Thoracic aorta (tissue), 2 donors: Measurements from ENCODE around the gene CDC42EP5. TPM values are rescaled to one million over a fixed set of nuclear protein-coding genes. Genes with fewer than 3 reads are reported as not detected.

ENCODE experiments used
- ATAC-seq: fragments of 150-250 bp; one replicate; pipeline ENCODE4 v1.8.0; 2017; ENCODE audit warnings: low read depth; ENCODE audit not compliant: insufficient number of reproducible peaks, low FRiP score
- DNase-seq: peaks from one replicate; pipeline ENCODE4 v3.0.0-alpha.2; 2020; ENCODE audit warnings: low spot score
- H3K27ac ChIP-seq, 2 donors: fragments of 200-600 bp; sonication (generic); 1 replicate in 1 of 2; 2 replicates in 1 of 2; pipeline ENCODE4 v1.5.1; 2016; ENCODE audit warnings: mild to moderate bottlenecking in 2 of 2, moderate library complexity in 2 of 2
- H3K27me3 ChIP-seq: fragments of 200-600 bp; sonication (generic); replicated peaks from 2 replicates; pipeline ENCODE4 v1.6.0; 2016; ENCODE audit warnings: mild to moderate bottlenecking; ENCODE audit not compliant: insufficient read depth
- H3K36me3 ChIP-seq: fragments of 200-600 bp; sonication (generic); one replicate; pipeline ENCODE4 v1.5.1; 2016
- H3K4me1 ChIP-seq, 2 donors: fragments of 200-600 bp; sonication (generic); 1 replicate in 1 of 2; 2 replicates in 1 of 2; pipeline versions ENCODE4 v1.5.1 to v1.6.0; 2016; ENCODE audit warnings: low read depth in 2 of 2, mild to moderate bottlenecking in 1 of 2; ENCODE audit not compliant: control insufficient read depth in 1 of 2
- H3K4me3 ChIP-seq: fragments of 200-600 bp; sonication (generic); 2 replicates; pipeline ENCODE4 v1.5.1; 2016; ENCODE audit warnings: mild to moderate bottlenecking
- H3K9me3 ChIP-seq: fragments of 200-600 bp; sonication (generic); 2 replicates; pipeline ENCODE4 v1.5.1; 2016
- CTCF ChIP-seq: fragments of 200-600 bp; sonication (generic); IDR thresholded peaks from one replicate; pipeline ENCODE4 v1.5.1; 2019; ENCODE audit warnings: antibody characterized with exemption
- total RNA-seq, 2 donors: library from RNA; depleted of rRNA; stranded (reverse); fragments of >200 nt; gene quantifications; one replicate each; pipeline versions ENCODE4 v1.1.0 to v1.2.3, GENCODE V29; 2016

The CDC42EP5 gene
- total RNA-seq, 2 donors from 2014 or later: 41.2 to 55.9 TPM

GRCh38 chr19:54428323-54429175, 44.5 kb downstream of the CDC42EP5 start:
- DNase-seq: no peak
- no peak overlapping the region for H3K27ac ChIP-seq

GRCh38 chr19:54427586-54427985, 45.5 kb downstream of the CDC42EP5 start:
- H3K27me3 ChIP-seq: peaks cover 5% of the 10 kb centered on the region
- H3K4me3 ChIP-seq: no peak overlapping the region
- DNase-seq (no peak), ATAC-seq (no peak)
- H3K4me1 ChIP-seq: peaks cover 0 to 7% of the 10 kb centered on the region in 2 donors
- no peaks in the 10 kb centered on the region for H3K36me3 ChIP-seq
- H3K9me3 ChIP-seq: no peaks in the 10 kb centered on the region
- no peak for TF ChIP-seq CTCF
- no peak overlapping the region for H3K27ac ChIP-seq

More at GRCh38 chr19:54428323-54429175, 44.5 kb downstream of the CDC42EP5 start:
- H3K4me1 ChIP-seq: peaks cover 0 to 7% of the 10 kb centered on the region in 2 donors
- H3K4me3 ChIP-seq: no peak overlapping the region
- H3K36me3 ChIP-seq: no peaks in the 10 kb centered on the region
- no peaks in the 10 kb centered on the region for H3K9me3 ChIP-seq
- no peak for ATAC-seq
- no peak for TF ChIP-seq CTCF
- H3K27me3 ChIP-seq: peaks cover 5% of the 10 kb centered on the region

- DNase-seq (no peak), ATAC-seq (no peak)
- Histone ChIP-seq H3K27ac (no peak overlapping the region), H3K27me3 (peaks cover 5% of the 10 kb centered on the region), H3K4me3 (no peak overlapping the region), H3K4me1 (peaks cover 0 to 7% of the 10 kb centered on the region in 2 donors), H3K36me3 (no peaks in the 10 kb centered on the region), H3K9me3 (no peaks in the 10 kb centered on the region)
- TF ChIP-seq CTCF: no peak
These were observed 46.7 kb downstream of the CDC42EP5 start for GRCh38 chr19:54426291-54426931.

GRCh38 chr19:54425382-54425723, 47.7 kb downstream of the CDC42EP5 start:
- peaks cover 5% of the 10 kb centered on the region for H3K27me3 ChIP-seq
- peaks cover 0 to 2% of the 10 kb centered on the region in 2 donors for H3K4me1 ChIP-seq
- no peak overlapping the region for H3K27ac ChIP-seq
- TF ChIP-seq CTCF: no peak
- no peak overlapping the region for H3K4me3 ChIP-seq
- H3K9me3 ChIP-seq: no peaks in the 10 kb centered on the region
- ATAC-seq (no peak), DNase-seq (no peak)
- H3K36me3 ChIP-seq: no peaks in the 10 kb centered on the region

- Histone ChIP-seq H3K9me3 (no peaks in the 10 kb centered on the region), H3K36me3 (no peaks in the 10 kb centered on the region), H3K4me3 (no peak overlapping the region), H3K27ac (no peak overlapping the region), H3K4me1 (no peaks in the 10 kb centered on the region), H3K27me3 (peaks cover 5% of the 10 kb centered on the region)
- TF ChIP-seq CTCF: no peak
- no peak for DNase-seq
- ATAC-seq: no peak
These were observed 48.3 kb downstream of the CDC42EP5 start for GRCh38 chr19:54424660-54425381.
